ENCODE measurements around the gene OR8B4.
A peak's percentile ranks its signal among the peaks of the same experiment; 100 is the strongest.

The OR8B4 gene

GRCh38 chr11:124454552-124454951 is 29.9 kb upstream of the OR8B4 start:
- Histone ChIP-seq H3K36me3 (no peaks in the 10 kb centered on the region), H3K9ac (no peak overlapping the region), H3K4me3 (no peak overlapping the region), H3K4me2 (peak overlapping the region; percentile 55), H3K27me3 (no peaks in the 10 kb centered on the region), H3K9me3 (peaks cover 8% of the 10 kb centered on the region; the same call in 1 of the 2 replicates), H4K20me1 (no peaks in the 10 kb centered on the region), H3K27ac (no peak overlapping the region), H3K4me1 (peaks cover 27% of the 10 kb centered on the region)
- no peak for TF ChIP-seq Cebpa-rat (IDR thresholded peaks at IDR 0.05)

- no peak for TF ChIP-seq Cebpa-rat (IDR thresholded peaks at IDR 0.05)
- Histone ChIP-seq H3K4me2 (no peak overlapping the region), H3K9me3 (no peaks in the 10 kb centered on the region)
Observed at GRCh38 chr11:124446916-124447315, 22.2 kb upstream of the OR8B4 start.

GRCh38 chr11:124445646-124446150 is 21.0 kb upstream of the OR8B4 start, which contains the start of gene OR8B8:
Gene OR8B8 (minus strand): TSS chr11:124445696. CDS start chr11:124441085, 4,611 bp downstream.
- TF ChIP-seq Cebpa-rat (IDR thresholded peaks at IDR 0.05): no peak
- Histone ChIP-seq H3K4me1 (no peaks in the 10 kb centered on the region), H3K27ac (no peak within 1 kb of the TSS), H3K4me2 (no peak within 1 kb of the TSS), H3K4me3 (no peak within 1 kb of the TSS), H3K9me3 (no peaks in the 10 kb centered on the region), H3K9ac (no peak within 1 kb of the TSS), H3K36me3 (no peaks in the 10 kb centered on the region), H4K20me1 (no peaks in the 10 kb centered on the region), H3K27me3 (no peaks in the 10 kb centered on the region)

More at GRCh38 chr11:124446916-124447315, 22.2 kb upstream of the OR8B4 start:
- no peaks in the 10 kb centered on the region for H3K4me1 ChIP-seq
- no peaks in the 10 kb centered on the region for H4K20me1 ChIP-seq
- H3K27me3 ChIP-seq: no peaks in the 10 kb centered on the region
- H3K36me3 ChIP-seq: no peaks in the 10 kb centered on the region
- no peak overlapping the region for H3K27ac ChIP-seq
- H3K9ac ChIP-seq: no peak overlapping the region
- H3K4me3 ChIP-seq: no peak overlapping the region

GRCh38 chr11:124442847-124443246 is 18.2 kb upstream of the OR8B4 start:
- H3K9me3 ChIP-seq: no peaks in the 10 kb centered on the region
- no peak overlapping the region for H3K4me2 ChIP-seq
- no peaks in the 10 kb centered on the region for H3K36me3 ChIP-seq
- H3K27me3 ChIP-seq: no peaks in the 10 kb centered on the region
- H3K27ac ChIP-seq: no peak overlapping the region
- TF ChIP-seq Cebpa-rat (IDR thresholded peaks at IDR 0.05): no peak
- H3K4me3 ChIP-seq: no peak overlapping the region
- H3K4me1 ChIP-seq: no peaks in the 10 kb centered on the region
- no peak overlapping the region for H3K9ac ChIP-seq
- no peaks in the 10 kb centered on the region for H4K20me1 ChIP-seq

GRCh38 chr11:124442442-124442841 is 17.8 kb upstream of the OR8B4 start:
- Histone ChIP-seq H3K4me1 (no peaks in the 10 kb centered on the region), H3K4me2 (no peak overlapping the region), H4K20me1 (no peaks in the 10 kb centered on the region), H3K27me3 (no peaks in the 10 kb centered on the region), H3K9ac (no peak overlapping the region), H3K27ac (no peak overlapping the region), H3K36me3 (no peaks in the 10 kb centered on the region), H3K9me3 (no peaks in the 10 kb centered on the region), H3K4me3 (no peak overlapping the region)
- no peak for TF ChIP-seq Cebpa-rat (IDR thresholded peaks at IDR 0.05)

GRCh38 chr11:124441519-124441918 is 16.8 kb upstream of the OR8B4 start:
- no peak overlapping the region for H3K27ac ChIP-seq
- no peaks in the 10 kb centered on the region for H3K36me3 ChIP-seq
- H3K4me2 ChIP-seq: no peak overlapping the region
- H3K4me3 ChIP-seq: no peak overlapping the region
- no peaks in the 10 kb centered on the region for H3K4me1 ChIP-seq
- TF ChIP-seq Cebpa-rat (IDR thresholded peaks at IDR 0.05): no peak
- H4K20me1 ChIP-seq: no peaks in the 10 kb centered on the region
- no peaks in the 10 kb centered on the region for H3K9me3 ChIP-seq
- H3K27me3 ChIP-seq: no peaks in the 10 kb centered on the region
- H3K9ac ChIP-seq: no peak overlapping the region

GRCh38 chr11:124441081-124441480 is 16.4 kb upstream of the OR8B4 start:
- no peak overlapping the region for H3K4me2 ChIP-seq
- no peak for TF ChIP-seq Cebpa-rat (IDR thresholded peaks at IDR 0.05)

GRCh38 chr11:124440608-124441007 is 15.9 kb upstream of the OR8B4 start:
- no peak for TF ChIP-seq Cebpa-rat (IDR thresholded peaks at IDR 0.05)
- Histone ChIP-seq H3K27me3 (no peaks in the 10 kb centered on the region), H4K20me1 (no peaks in the 10 kb centered on the region), H3K9me3 (no peaks in the 10 kb centered on the region), H3K4me3 (no peak overlapping the region), H3K9ac (no peak overlapping the region), H3K27ac (no peak overlapping the region), H3K4me1 (no peaks in the 10 kb centered on the region), H3K4me2 (no peak overlapping the region), H3K36me3 (no peaks in the 10 kb centered on the region)

More at GRCh38 chr11:124441081-124441480, 16.4 kb upstream of the OR8B4 start:
- no peak overlapping the region for H3K27ac ChIP-seq
- no peak overlapping the region for H3K4me3 ChIP-seq
- no peaks in the 10 kb centered on the region for H3K4me1 ChIP-seq
- no peaks in the 10 kb centered on the region for H3K27me3 ChIP-seq
- H4K20me1 ChIP-seq: no peaks in the 10 kb centered on the region
- H3K36me3 ChIP-seq: no peaks in the 10 kb centered on the region
- no peaks in the 10 kb centered on the region for H3K9me3 ChIP-seq
- no peak overlapping the region for H3K9ac ChIP-seq

- H3K27me3 ChIP-seq: no peaks in the 10 kb centered on the region
- H4K20me1 ChIP-seq: no peaks in the 10 kb centered on the region
- H3K4me2 ChIP-seq: no peak overlapping the region
- no peak overlapping the region for H3K4me3 ChIP-seq
- TF ChIP-seq Cebpa-rat (IDR thresholded peaks at IDR 0.05): no peak
- H3K9ac ChIP-seq: no peak overlapping the region
- no peaks in the 10 kb centered on the region for H3K36me3 ChIP-seq
- H3K27ac ChIP-seq: no peak overlapping the region
- peaks cover 9% of the 10 kb centered on the region for H3K9me3 ChIP-seq
- H3K4me1 ChIP-seq: no peaks in the 10 kb centered on the region
Observed at GRCh38 chr11:124434699-124435098, 10.0 kb upstream of the OR8B4 start.

- TF ChIP-seq Cebpa-rat (IDR thresholded peaks at IDR 0.05): no peak
- Histone ChIP-seq H3K4me2 (no peak overlapping the region), H3K4me1 (no peaks in the 10 kb centered on the region)
Observed at GRCh38 chr11:124429599-124429998, 4.9 kb upstream of the OR8B4 start.

GRCh38 chr11:124421043-124421442 is 3.6 kb downstream of the OR8B4 start:
- H3K9me3 ChIP-seq: no peaks in the 10 kb centered on the region
- TF ChIP-seq Cebpa-rat (IDR thresholded peaks at IDR 0.05): no peak
- H3K36me3 ChIP-seq: no peaks in the 10 kb centered on the region
- no peaks in the 10 kb centered on the region for H4K20me1 ChIP-seq
- H3K9ac ChIP-seq: no peak overlapping the region
- no peaks in the 10 kb centered on the region for H3K4me1 ChIP-seq
- H3K4me3 ChIP-seq: no peak overlapping the region
- no peak overlapping the region for H3K27ac ChIP-seq
- no peaks in the 10 kb centered on the region for H3K27me3 ChIP-seq
- no peak overlapping the region for H3K4me2 ChIP-seq

More at GRCh38 chr11:124429599-124429998, 4.9 kb upstream of the OR8B4 start:
- Histone ChIP-seq H3K27ac (no peak overlapping the region), H3K9ac (no peak overlapping the region), H3K4me3 (no peak overlapping the region), H3K9me3 (peaks cover 12% of the 10 kb centered on the region), H3K27me3 (no peaks in the 10 kb centered on the region), H3K36me3 (no peaks in the 10 kb centered on the region), H4K20me1 (no peaks in the 10 kb centered on the region)

Data from BLaER1 (cell line).